SK-N-MC (cell line): ENCODE data around the gene HOXA4.

Source experiments
- DNase-seq: peaks from one replicate; pipeline ENCODE4 v3.0.0-alpha.2; 2011; ENCODE audit warnings: low read depth, low spot score
- H3K27ac ChIP-seq: fragments of 200-600 bp; sonication (generic); 2 replicates; pipeline ENCODE4 v1.5.1; 2016; ENCODE audit warnings: mixed run types
- H3K36me3 ChIP-seq: fragments of 200-600 bp; sonication (generic); 2 replicates; pipeline ENCODE4 v1.6.1; 2017; ENCODE audit warnings: antibody characterized with exemption, low read length, mixed read lengths; ENCODE audit not compliant: insufficient read depth
- H3K4me3 ChIP-seq: fragments of 200-600 bp; sonication (generic); 2 replicates; pipeline ENCODE4 v1.5.1; 2016
- H3K9ac ChIP-seq: fragments of 200-600 bp; sonication (generic); 2 replicates; pipeline ENCODE4 v1.8.0; 2017; ENCODE audit warnings: mixed run types, mixed read lengths; ENCODE audit not compliant: insufficient read length
- H3K9me3 ChIP-seq: fragments of 200-600 bp; sonication (generic); 2 replicates; pipeline ENCODE4 v1.6.1; 2017; ENCODE audit warnings: low read depth, mild to moderate bottlenecking, antibody characterized with exemption, low read length, moderate library complexity, mixed read lengths
- EZH2 ChIP-seq: fragments of 200-600 bp; sonication (generic); IDR thresholded peaks from one replicate; pipeline ENCODE4 v1.6.1; 2017; ENCODE audit warnings: antibody characterized with exemption
- FOXP2 ChIP-seq: optimal IDR thresholded peaks from 2 replicates; pipeline ENCODE3; 2011; ENCODE audit warnings: mild to moderate bottlenecking, moderate library complexity; ENCODE audit not compliant: insufficient read depth; ENCODE audit errors: extremely low read length, control extremely low read depth
- POLR2AphosphoS5 ChIP-seq: IDR thresholded peaks from 2 replicates; pipeline ENCODE4 v1.6.1; 2012; ENCODE audit warnings: mild to moderate bottlenecking, low read depth, low read length, borderline replicate concordance

HOXA4 gene

GRCh38 chr7:27175626-27176523 lies 45.3 kb upstream of the HOXA4 start:
- H3K9ac ChIP-seq, result no peak overlapping the region

DNA sequence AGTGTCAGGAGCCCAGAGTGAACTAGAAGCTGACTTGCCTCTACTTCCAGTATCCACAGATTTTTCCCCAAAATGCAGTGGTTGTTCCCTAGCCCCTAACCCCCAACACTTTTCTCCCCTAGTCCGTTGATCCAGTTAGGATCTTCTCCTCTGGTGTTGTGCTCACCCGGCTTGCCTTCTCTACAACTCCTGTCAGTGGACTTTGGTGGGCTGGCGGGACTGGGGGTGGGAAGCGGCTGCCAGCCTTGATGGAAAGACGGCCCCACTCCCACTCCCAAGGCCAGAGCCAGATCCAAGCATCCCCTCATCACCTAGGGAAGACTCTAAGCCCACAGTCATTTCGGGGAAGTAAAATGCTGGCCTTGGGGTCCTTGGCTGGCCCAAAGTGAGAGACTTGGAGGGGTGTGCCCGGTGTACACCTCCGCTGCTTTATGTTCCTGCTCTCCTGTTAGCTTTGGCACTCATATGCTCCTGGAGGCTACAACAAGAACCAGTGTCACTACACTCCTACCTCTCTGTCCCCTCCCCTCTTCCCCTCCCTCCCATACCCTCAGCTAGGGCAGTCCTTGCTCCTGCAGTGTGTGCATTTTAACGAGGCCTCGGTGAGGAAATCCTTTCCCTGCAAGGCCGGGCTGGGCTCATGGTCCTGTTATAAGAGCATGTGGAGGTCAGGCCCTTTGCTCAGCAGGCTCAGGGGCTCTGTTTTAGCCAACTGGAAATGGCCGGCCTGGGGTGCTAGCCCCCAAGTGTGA lies 44.5 kb upstream of the HOXA4 start:
- no peak for DNase-seq
- no peak overlapping the region for H3K4me3 ChIP-seq
- no peaks in the 10 kb centered on the region for H3K9me3 ChIP-seq
- TF ChIP-seq POLR2AphosphoS5 (no peak), EZH2 (no peak), FOXP2 (no peak)
- H3K36me3 ChIP-seq, result no peaks in the 10 kb centered on the region
- no peak overlapping the region for H3K27ac ChIP-seq
- H3K9ac ChIP-seq, result no peak overlapping the region

More at GRCh38 chr7:27175626-27176523, 45.3 kb upstream of the HOXA4 start:
- Histone ChIP-seq H3K27ac (no peak overlapping the region), H3K36me3 (no peaks in the 10 kb centered on the region), H3K9me3 (no peaks in the 10 kb centered on the region), H3K4me3 (no peak overlapping the region)
- DNase-seq, result no peak
- TF ChIP-seq EZH2, result no peak
- TF ChIP-seq POLR2AphosphoS5, result no peak
- TF ChIP-seq FOXP2, result no peak

DNA sequence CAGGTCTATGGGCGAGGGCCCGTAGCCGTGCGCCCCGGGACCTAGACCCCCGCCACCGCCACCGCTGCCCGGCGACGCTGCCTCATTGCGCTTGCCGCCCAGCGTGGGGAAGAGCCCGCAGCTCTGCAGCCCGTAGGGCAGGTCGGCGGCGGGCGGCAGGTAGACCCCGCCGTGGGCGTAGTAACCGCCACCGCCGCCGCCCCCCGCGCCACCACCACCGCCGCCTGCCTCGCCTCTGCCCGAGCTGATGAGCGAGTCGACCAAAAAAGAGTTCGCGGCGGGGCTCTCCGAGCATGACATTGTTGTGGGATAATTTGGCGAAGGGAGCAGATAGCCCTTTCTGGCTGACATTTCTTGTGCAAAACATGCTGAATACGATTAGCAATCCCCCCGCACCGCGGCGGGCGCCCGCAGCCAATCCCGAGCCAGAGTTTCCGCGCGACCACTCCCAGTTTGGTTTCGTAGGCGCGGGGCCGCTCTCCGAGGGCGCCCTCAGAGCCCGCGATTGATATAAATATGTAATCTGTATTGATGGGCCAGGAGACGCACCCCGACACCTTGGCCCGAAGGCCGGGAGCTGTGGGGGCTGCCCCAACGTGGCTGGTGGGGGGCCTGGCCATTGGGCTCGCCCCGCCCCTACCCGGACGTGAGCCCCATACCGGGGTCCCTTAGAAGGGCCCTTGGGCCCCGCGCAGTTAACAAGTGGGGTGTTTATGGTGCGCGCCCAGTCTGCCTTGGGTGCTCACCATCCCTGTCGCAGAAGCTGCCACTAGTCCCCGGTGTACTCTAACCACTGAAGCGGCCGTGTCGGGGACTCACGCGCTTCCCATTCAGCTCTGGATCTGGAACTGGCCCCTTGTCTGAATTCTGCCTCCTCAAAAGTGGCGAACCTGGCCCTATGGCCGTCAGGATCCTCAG lies 43.7 kb upstream of the HOXA4 start, which contains the start of gene HOXA10:
Gene HOXA10, minus strand, starts transcription at position 365 of the 918 bp plus-strand sequence. Its CDS starts 14 bp downstream, at position 351.
- Histone ChIP-seq H3K4me3 (peak within 1 kb of the TSS; percentile 81), H3K36me3 (no peaks in the 10 kb centered on the region), H3K27ac (no peak within 1 kb of the TSS), H3K9me3 (no peaks in the 10 kb centered on the region), H3K9ac (peak within 1 kb of the TSS; percentile 77)
- DNase-seq, result no peak
- TF ChIP-seq EZH2 (no peak), FOXP2 (no peak), POLR2AphosphoS5 (no peak)

GRCh38 chr7:27173511-27173955 lies 43.0 kb upstream of the HOXA4 start:
- TF ChIP-seq POLR2AphosphoS5 (no peak), EZH2 (no peak), FOXP2 (no peak)
- no peak overlapping the region for H3K27ac ChIP-seq
- no peaks in the 10 kb centered on the region for H3K36me3 ChIP-seq
- H3K9me3 ChIP-seq, result no peaks in the 10 kb centered on the region
- no peak for DNase-seq
- H3K4me3 ChIP-seq, result peak overlapping the region; percentile 81
- H3K9ac ChIP-seq, result peak overlapping the region; percentile 77

- Histone ChIP-seq H3K36me3 (no peaks in the 10 kb centered on the region), H3K27ac (no peak overlapping the region), H3K9ac (peak overlapping the region; percentile 77), H3K9me3 (no peaks in the 10 kb centered on the region), H3K4me3 (peak overlapping the region; percentile 81)
- no peak for DNase-seq
- TF ChIP-seq EZH2 (no peak), POLR2AphosphoS5 (no peak; the same call in 1 of the 2 replicates), FOXP2 (no peak)
Observed at GRCh38 chr7:27172823-27173510, 42.4 kb upstream of the HOXA4 start.

GRCh38 chr7:27172315-27172774 lies 41.8 kb upstream of the HOXA4 start:
- peak; percentile 12 for DNase-seq
- H3K9ac ChIP-seq, result peak overlapping the region; percentile 77
- H3K27ac ChIP-seq, result no peak overlapping the region

GRCh38 chr7:27171637-27172314 lies 41.2 kb upstream of the HOXA4 start:
- DNase-seq, result no peak
- Histone ChIP-seq H3K27ac (no peak overlapping the region), H3K4me3 (peak overlapping the region; percentile 81)

More at GRCh38 chr7:27172315-27172774, 41.8 kb upstream of the HOXA4 start:
- Histone ChIP-seq H3K4me3 (peak overlapping the region; percentile 81), H3K36me3 (no peaks in the 10 kb centered on the region), H3K9me3 (no peaks in the 10 kb centered on the region)
- TF ChIP-seq FOXP2, result no peak
- no peak for TF ChIP-seq EZH2
- TF ChIP-seq POLR2AphosphoS5, result no peak

More at GRCh38 chr7:27171637-27172314, 41.2 kb upstream of the HOXA4 start:
- H3K9me3 ChIP-seq, result no peaks in the 10 kb centered on the region
- H3K36me3 ChIP-seq, result no peaks in the 10 kb centered on the region
- H3K9ac ChIP-seq, result no peak overlapping the region
- no peak for TF ChIP-seq FOXP2
- no peak for TF ChIP-seq EZH2
- no peak for TF ChIP-seq POLR2AphosphoS5
